H9 (cell line): ENCODE results near the gene GPR25. TPM values are rescaled to one million over a fixed set of nuclear protein-coding genes. Genes with fewer than 3 reads are reported as not detected.

ENCODE experiments used
- DNase-seq: peaks from one replicate; pipeline ENCODE4 v3.0.0-alpha.2; 2017
- H2AFZ ChIP-seq: one replicate; pipeline ENCODE4 v1.6.1; 2013; ENCODE audit warnings: mild to moderate bottlenecking, low read length, control low read depth, moderate library complexity
- H2AK5ac ChIP-seq: 2 replicates; pipeline ENCODE4 v1.6.1; 2013; ENCODE audit warnings: low read length, control low read depth, mixed read lengths; ENCODE audit not compliant: insufficient read length
- H2BK120ac ChIP-seq: one replicate; pipeline ENCODE4 v1.6.1; 2013; ENCODE audit warnings: low read depth, mild to moderate bottlenecking, low read length, control low read depth, inconsistent platforms; ENCODE audit not compliant: poor library complexity, severe bottlenecking
- H2BK12ac ChIP-seq: 2 replicates; pipeline ENCODE4 v1.6.1; 2013; ENCODE audit warnings: low read length, control low read depth, mixed read lengths, low read depth; ENCODE audit not compliant: insufficient read length
- H2BK15ac ChIP-seq: 2 replicates; pipeline ENCODE4 v1.6.1; 2013; ENCODE audit warnings: low read depth, low read length, control low read depth
- H2BK20ac ChIP-seq: one replicate; pipeline ENCODE4 v1.6.1; 2013; ENCODE audit warnings: low read depth, mild to moderate bottlenecking, low read length, control low read depth, inconsistent platforms; ENCODE audit not compliant: poor library complexity, severe bottlenecking
- H2BK5ac ChIP-seq: 2 replicates; pipeline ENCODE4 v1.6.1; 2013; ENCODE audit warnings: low read length, control low read depth, mixed read lengths; ENCODE audit not compliant: insufficient read length
- H3K14ac ChIP-seq: 2 replicates; pipeline ENCODE4 v1.6.1; 2013; ENCODE audit warnings: low read length, control low read depth; ENCODE audit not compliant: insufficient read depth
- H3K18ac ChIP-seq: 2 replicates; pipeline ENCODE4 v1.6.1; 2013; ENCODE audit warnings: low read depth, mild to moderate bottlenecking, mixed read lengths, low read length, control low read depth; ENCODE audit not compliant: insufficient read length
- H3K23ac ChIP-seq: 2 replicates; pipeline ENCODE4 v1.6.1; 2013; ENCODE audit warnings: low read length, control low read depth, mixed read lengths, low read depth; ENCODE audit not compliant: insufficient read length
- H3K23me2 ChIP-seq: 2 replicates; pipeline ENCODE4 v1.6.1; 2013; ENCODE audit warnings: low read depth, mild to moderate bottlenecking, mixed read lengths, low read length, control low read depth; ENCODE audit not compliant: insufficient read length, poor library complexity, severe bottlenecking
- H3K27ac ChIP-seq: 2 replicates; pipeline ENCODE4 v1.5.1; 2013; ENCODE audit warnings: low read length, control low read depth, mixed read lengths, low read depth; ENCODE audit not compliant: insufficient read length
- H3K27me3 ChIP-seq: 2 replicates; pipeline ENCODE4 v1.6.1; 2013; ENCODE audit warnings: low read length, control low read depth, inconsistent platforms; ENCODE audit not compliant: insufficient read depth
- H3K4ac ChIP-seq: 2 replicates; pipeline ENCODE4 v1.6.1; 2013; ENCODE audit warnings: low read depth, mild to moderate bottlenecking, control low read depth, inconsistent platforms, low read length, moderate library complexity
- H3K4me1 ChIP-seq: 2 replicates; pipeline ENCODE4 v1.6.1; 2013; ENCODE audit warnings: low read length, control low read depth, inconsistent platforms; ENCODE audit not compliant: insufficient read depth
- H3K4me2 ChIP-seq: 2 replicates; pipeline ENCODE4 v1.6.1; 2013; ENCODE audit warnings: low read length, control low read depth, mixed read lengths; ENCODE audit not compliant: insufficient read length, insufficient read depth
- H3K56ac ChIP-seq: 2 replicates; pipeline ENCODE4 v1.6.1; 2013; ENCODE audit warnings: low read depth, mild to moderate bottlenecking, mixed read lengths, low read length, control low read depth; ENCODE audit not compliant: insufficient read length
- H3K79me1 ChIP-seq: 2 replicates; pipeline ENCODE4 v1.6.1; 2013; ENCODE audit warnings: low read depth, mild to moderate bottlenecking, moderate library complexity, low read length, control low read depth, inconsistent platforms; ENCODE audit not compliant: insufficient read depth, poor library complexity, severe bottlenecking
- H3K79me2 ChIP-seq: 2 replicates; pipeline ENCODE4 v1.6.1; 2013; ENCODE audit warnings: low read length, control low read depth, inconsistent platforms; ENCODE audit not compliant: insufficient read depth
- H3K9ac ChIP-seq: 2 replicates; pipeline ENCODE4 v1.6.1; 2013; ENCODE audit warnings: low read length, control low read depth, mixed read lengths; ENCODE audit not compliant: insufficient read length; ENCODE audit errors: extremely low read depth
- H3K9me3 ChIP-seq: one replicate; pipeline ENCODE4 v1.6.1; 2013; ENCODE audit warnings: low read depth, low read length, inconsistent platforms; ENCODE audit not compliant: control insufficient read depth
- H3T11ph ChIP-seq: one replicate; pipeline ENCODE4 v1.6.1; 2013; ENCODE audit warnings: mild to moderate bottlenecking, low read length, control low read depth, inconsistent platforms
- H4K20me1 ChIP-seq: one replicate; pipeline ENCODE4 v1.6.1; 2013; ENCODE audit not compliant: control insufficient read depth, insufficient read length, insufficient read depth
- H4K5ac ChIP-seq: 2 replicates; pipeline ENCODE4 v1.6.1; 2013; ENCODE audit warnings: low read depth, mild to moderate bottlenecking, mixed read lengths, low read length, control low read depth; ENCODE audit not compliant: insufficient read length
- H4K8ac ChIP-seq: replicated peaks from 2 replicates; pipeline ENCODE4 v1.6.1; 2013; ENCODE audit warnings: low read length, control low read depth, mixed read lengths, low read depth; ENCODE audit not compliant: insufficient read length
- H4K91ac ChIP-seq: 2 replicates; pipeline ENCODE4 v1.6.1; 2013; ENCODE audit warnings: low read depth, mild to moderate bottlenecking, moderate library complexity, mixed read lengths, low read length, control low read depth; ENCODE audit not compliant: insufficient read length
- H3K27ac Mint-ChIP-seq, 3 experiments: 2 replicates in 2 of 3; 3 replicates in 1 of 3; pipeline ENCODE4 v1.8.0; 2020 to 2021; ENCODE audit warnings: mixed read lengths in 3 of 3, mild to moderate bottlenecking in 1 of 3, moderate library complexity in 1 of 3
- H3K27me3 Mint-ChIP-seq: 2 replicates; pipeline ENCODE4 v1.8.0; 2021; ENCODE audit warnings: low read depth, mild to moderate bottlenecking, moderate library complexity, mixed read lengths
- H3K36me3 Mint-ChIP-seq, 3 experiments: 2 replicates in 2 of 3; 3 replicates in 1 of 3; pipeline ENCODE4 v1.8.0; 2020 to 2021; ENCODE audit warnings: low read depth in 3 of 3, mixed read lengths in 3 of 3; ENCODE audit not compliant: insufficient read depth in 1 of 3
- H3K4me1 Mint-ChIP-seq, 2 experiments: 2 replicates each; pipeline ENCODE4 v1.8.0; 2020; ENCODE audit warnings: mixed read lengths in 2 of 2
- H3K4me3 Mint-ChIP-seq, 2 experiments: 2 replicates in 1 of 2; 3 replicates in 1 of 2; pipeline ENCODE4 v1.8.0; 2020 to 2021; ENCODE audit warnings: mild to moderate bottlenecking in 2 of 2, mixed read lengths in 2 of 2, moderate library complexity in 1 of 2
- H3K9me3 Mint-ChIP-seq, 2 experiments: 2 replicates in 1 of 2; 3 replicates in 1 of 2; pipeline ENCODE4 v1.8.0; 2020; ENCODE audit warnings: mild to moderate bottlenecking in 2 of 2, mixed read lengths in 2 of 2, moderate library complexity in 1 of 2
- WGBS: extraction: QIAGEN DNeasy Blood & Tissue Kit; methylation state at CpG from one replicate; pipeline ENCODE4 v1.1.7; 2013; ENCODE audit warnings: missing lambda C conversion rate, low lambda C conversion rate, mixed read lengths; ENCODE audit not compliant: insufficient read length; ENCODE audit errors: extremely low coverage; 5-methylcytosine and 5-hydroxymethylcytosine counted together
- total RNA-seq: library from RNA; stranded (reverse); gene quantifications from 2 replicates; pipeline ENCODE4 v1.2.1, GENCODE V29; 2021
- TF ChIP-seq, protein P1 (sequence below): fragments of 200-600 bp; sonication (generic); conservative IDR thresholded peaks from 3 replicates; pipeline ENCODE4 v1.8.0; 2021; ENCODE audit warnings: antibody characterized with exemption, mild to moderate bottlenecking

GPR25 gene
- total RNA-seq, 1 experiment from 2014 or later = not detected

DNA sequence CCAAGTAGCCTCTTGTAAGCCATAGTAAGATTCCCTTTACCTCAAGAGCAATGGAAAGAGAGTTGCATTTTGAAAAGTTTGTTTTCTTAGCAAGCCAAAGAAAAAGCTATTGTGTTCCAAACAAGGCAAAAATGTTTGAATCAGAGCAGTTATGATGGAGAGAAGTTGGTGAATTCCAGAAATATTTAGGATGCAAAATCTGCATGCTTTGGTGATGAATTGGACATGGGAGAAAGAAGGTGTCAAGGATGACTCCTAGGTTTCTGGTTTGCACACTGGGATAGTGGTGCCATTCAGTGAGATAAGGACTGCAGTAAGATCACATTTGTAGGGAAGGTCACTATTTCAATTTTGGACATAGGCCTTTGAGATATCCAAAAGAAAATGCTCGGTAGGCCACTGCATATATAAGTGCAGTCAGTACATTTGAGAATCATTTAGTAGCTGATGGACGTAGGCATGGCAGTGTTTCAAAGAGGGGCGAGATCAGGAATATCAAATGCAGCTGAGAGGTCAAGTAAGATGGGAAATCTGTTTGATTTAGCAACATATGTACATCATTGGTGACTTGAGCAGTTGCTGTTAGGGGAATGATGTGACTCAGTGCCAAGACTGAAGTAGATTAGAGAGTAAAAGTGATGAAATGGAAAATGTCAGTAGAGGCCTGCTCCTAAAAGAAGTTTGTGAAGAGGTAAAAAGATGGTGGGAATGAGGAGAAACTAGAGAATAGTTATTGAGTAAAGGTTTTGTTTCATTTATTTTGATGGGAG, 33.9 kb upstream of the GPR25 start:
- DNase-seq = no peak
- Histone ChIP-seq H2BK15ac (no peak overlapping the region), H2BK20ac (no peak overlapping the region), H3K9ac (no peak overlapping the region), H3K23ac (no peak overlapping the region), H3K79me1 (no peaks in the 10 kb centered on the region), H3K23me2 (no peaks in the 10 kb centered on the region), H4K5ac (no peak overlapping the region), H3K9me3 (no peaks in the 10 kb centered on the region), H2BK5ac (no peak overlapping the region), H3K56ac (no peak overlapping the region), H3K27me3 (no peaks in the 10 kb centered on the region), H3K4me1 (no peaks in the 10 kb centered on the region), H4K20me1 (no peaks in the 10 kb centered on the region), H2BK120ac (no peak overlapping the region), H2BK12ac (no peak overlapping the region), H3K18ac (no peak overlapping the region), H2AFZ (no peak overlapping the region), H3K79me2 (0 out of 2 replicates have a peak, but pooled peaks cover 2% of the 10 kb centered on the region), H2AK5ac (no peak overlapping the region), H3T11ph (no peak overlapping the region), H4K8ac (no peak overlapping the region), H3K4ac (no peak overlapping the region), H4K91ac (no peak overlapping the region), H3K14ac (no peak overlapping the region), H3K27ac (no peak overlapping the region), H3K4me2 (no peak overlapping the region)
- H3K4me3 Mint-ChIP-seq = no peak overlapping the region
- TF ChIP-seq, protein P1, sequence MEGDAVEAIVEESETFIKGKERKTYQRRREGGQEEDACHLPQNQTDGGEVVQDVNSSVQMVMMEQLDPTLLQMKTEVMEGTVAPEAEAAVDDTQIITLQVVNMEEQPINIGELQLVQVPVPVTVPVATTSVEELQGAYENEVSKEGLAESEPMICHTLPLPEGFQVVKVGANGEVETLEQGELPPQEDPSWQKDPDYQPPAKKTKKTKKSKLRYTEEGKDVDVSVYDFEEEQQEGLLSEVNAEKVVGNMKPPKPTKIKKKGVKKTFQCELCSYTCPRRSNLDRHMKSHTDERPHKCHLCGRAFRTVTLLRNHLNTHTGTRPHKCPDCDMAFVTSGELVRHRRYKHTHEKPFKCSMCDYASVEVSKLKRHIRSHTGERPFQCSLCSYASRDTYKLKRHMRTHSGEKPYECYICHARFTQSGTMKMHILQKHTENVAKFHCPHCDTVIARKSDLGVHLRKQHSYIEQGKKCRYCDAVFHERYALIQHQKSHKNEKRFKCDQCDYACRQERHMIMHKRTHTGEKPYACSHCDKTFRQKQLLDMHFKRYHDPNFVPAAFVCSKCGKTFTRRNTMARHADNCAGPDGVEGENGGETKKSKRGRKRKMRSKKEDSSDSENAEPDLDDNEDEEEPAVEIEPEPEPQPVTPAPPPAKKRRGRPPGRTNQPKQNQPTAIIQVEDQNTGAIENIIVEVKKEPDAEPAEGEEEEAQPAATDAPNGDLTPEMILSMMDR = no peak
- no peaks in the 10 kb centered on the region for H3K4me1 Mint-ChIP-seq
- H3K27me3 Mint-ChIP-seq = no peaks in the 10 kb centered on the region
- H3K9me3 Mint-ChIP-seq = peaks cover 7 to 8% of the 10 kb centered on the region in 2 experiments; a peak in 4 of 5 replicates
- no peak overlapping the region for H3K27ac Mint-ChIP-seq
- H3K36me3 Mint-ChIP-seq = peaks cover 12 to 41% (median 30%) of the 10 kb centered on the region in 3 experiments; a peak in 6 of 7 replicates
- WGBS = no CpG with 5 or more reads among the region's 3 CpGs
